ENCODE results near the gene OAT.
"Not testable (repeated sequence)": the region's sequence is repeated elsewhere in the genome, so short reads cannot be mapped to it uniquely, and the experiment has no call there.

Gene OAT

GRCh38 chr10:124369986-124370385 lies 48.7 kb downstream of the OAT start:
- DNase-seq = no peak
- no peaks in the 10 kb centered on the region for H3K36me3 ChIP-seq
- H3K9me3 ChIP-seq = no peaks in the 10 kb centered on the region
- H3K4me3 ChIP-seq = no peak overlapping the region
- H3K27ac ChIP-seq = no peak overlapping the region
- H3K4me1 ChIP-seq = no peaks in the 10 kb centered on the region
- no peaks in the 10 kb centered on the region for H3K27me3 ChIP-seq
- intact Hi-C loops (cut with DNase I; ENCODE audit: low total_unique reads) = no loop called here
- no peak for TF ChIP-seq CTCF (IDR thresholded peaks at IDR 0.05)

GRCh38 chr10:124369533-124369932 lies 49.2 kb downstream of the OAT start:
- H3K9me3 ChIP-seq; intact Hi-C loops (cut with DNase I; ENCODE audit: low total_unique reads); H3K27me3 ChIP-seq; DNase-seq; H3K27ac ChIP-seq; H3K4me1 ChIP-seq; H3K4me3 ChIP-seq; H3K36me3 ChIP-seq: not testable (repeated sequence)

DNA sequence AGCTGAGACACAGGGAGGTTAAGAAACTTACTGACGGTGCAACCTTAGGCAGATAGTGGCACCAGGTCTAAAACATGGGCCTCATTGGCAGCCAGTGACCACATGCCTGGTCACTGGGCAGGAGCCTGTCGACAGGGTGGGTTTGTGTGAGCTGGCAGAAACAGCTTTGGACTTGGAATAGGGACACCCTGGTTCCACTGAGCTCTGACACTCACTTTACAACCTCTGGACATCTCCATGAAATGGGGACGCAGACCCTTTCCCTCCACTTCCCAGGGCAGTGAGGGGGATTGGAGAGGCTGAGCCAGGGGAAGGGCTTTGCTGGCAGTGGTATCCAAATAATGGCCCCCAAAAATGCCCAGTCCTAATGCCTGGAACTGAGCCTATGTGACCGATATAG lies 49.7 kb downstream of the OAT start:
- Histone ChIP-seq H3K27me3 (no peaks in the 10 kb centered on the region), H3K27ac (no peak overlapping the region), H3K4me1 (no peaks in the 10 kb centered on the region), H3K36me3 (no peaks in the 10 kb centered on the region), H3K4me3 (no peak overlapping the region), H3K9me3 (no peaks in the 10 kb centered on the region)
- TF ChIP-seq CTCF (IDR thresholded peaks at IDR 0.05) = no peak
- no peak for DNase-seq
- intact Hi-C loops (cut with DNase I; ENCODE audit: low total_unique reads) = no loop called here

- no peak for DNase-seq
- H3K36me3 ChIP-seq = no peaks in the 10 kb centered on the region
- no peak for TF ChIP-seq CTCF (IDR thresholded peaks at IDR 0.05)
- intact Hi-C loops (cut with DNase I; ENCODE audit: low total_unique reads) = no loop called here
- no peaks in the 10 kb centered on the region for H3K27me3 ChIP-seq
- H3K4me1 ChIP-seq = no peaks in the 10 kb centered on the region
- H3K9me3 ChIP-seq = no peaks in the 10 kb centered on the region
- H3K27ac ChIP-seq = no peak overlapping the region
- H3K4me3 ChIP-seq = no peak overlapping the region
These were observed 50.8 kb downstream of the OAT start for GRCh38 chr10:124367936-124368335.

DNA sequence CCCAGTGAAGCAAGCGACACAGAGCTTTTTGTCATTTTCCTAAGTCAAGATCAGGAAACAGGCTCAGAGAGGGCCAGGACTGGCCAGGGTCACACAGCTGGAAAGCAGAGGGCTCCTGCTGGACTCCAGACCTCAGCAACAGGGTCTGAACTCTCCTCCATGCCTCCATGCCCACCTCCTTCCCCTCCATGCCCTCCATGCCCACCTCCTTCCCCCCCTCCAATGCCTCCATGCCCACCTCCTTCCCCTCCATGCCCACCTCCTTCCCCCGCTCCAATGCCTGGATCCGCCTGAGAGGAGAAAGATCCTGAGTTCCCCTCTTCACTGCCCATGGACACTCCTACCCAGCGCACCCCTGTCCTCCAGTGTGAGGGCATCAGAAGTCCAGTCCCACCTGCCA lies 51.3 kb downstream of the OAT start:
- H3K27me3 ChIP-seq = no peaks in the 10 kb centered on the region
- no peak overlapping the region for H3K4me3 ChIP-seq
- DNase-seq = no peak
- no peak overlapping the region for H3K27ac ChIP-seq
- H3K4me1 ChIP-seq = no peaks in the 10 kb centered on the region
- intact Hi-C loops (cut with DNase I; ENCODE audit: low total_unique reads) = no loop called here
- TF ChIP-seq CTCF (IDR thresholded peaks at IDR 0.05) = no peak
- no peaks in the 10 kb centered on the region for H3K9me3 ChIP-seq
- no peaks in the 10 kb centered on the region for H3K36me3 ChIP-seq

DNA sequence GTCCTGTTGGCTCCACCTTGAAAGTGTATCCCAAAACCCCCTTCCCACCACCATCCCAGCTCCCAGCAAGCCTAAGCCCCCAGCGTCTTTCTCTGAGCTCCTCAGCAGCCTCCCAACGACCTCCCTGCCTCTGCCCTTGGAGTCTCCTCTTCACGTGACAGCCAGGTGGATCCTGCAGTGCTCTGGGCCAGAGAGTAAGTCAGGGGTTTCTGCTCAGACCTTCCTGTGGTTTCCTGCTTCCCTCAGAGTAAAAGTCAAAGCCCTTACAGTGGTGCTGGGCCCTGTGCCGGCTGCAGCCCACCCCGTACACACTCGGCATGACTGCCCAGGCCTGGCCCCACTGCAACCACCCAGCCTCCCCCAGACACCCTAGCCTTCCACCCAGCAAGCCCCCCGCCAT lies 51.9 kb downstream of the OAT start:
- no peak for DNase-seq
- H3K27ac ChIP-seq = no peak overlapping the region
- no peaks in the 10 kb centered on the region for H3K27me3 ChIP-seq
- no peaks in the 10 kb centered on the region for H3K36me3 ChIP-seq
- no peaks in the 10 kb centered on the region for H3K4me1 ChIP-seq
- TF ChIP-seq CTCF (IDR thresholded peaks at IDR 0.05) = no peak
- intact Hi-C loops (cut with DNase I; ENCODE audit: low total_unique reads) = no loop called here
- no peak overlapping the region for H3K4me3 ChIP-seq
- no peaks in the 10 kb centered on the region for H3K9me3 ChIP-seq

Measured in tibial artery (tissue), 4 donors.